Lower lobe of right lung (tissue), 2 donors: Measurements from ENCODE around the gene NR1H4. TPM values are rescaled to one million over a fixed set of nuclear protein-coding genes. Genes with fewer than 3 reads are reported as not detected.
A peak's percentile ranks its signal among the peaks of the same experiment; 100 is the strongest.
"Not testable (repeated sequence)": the region's sequence is repeated elsewhere in the genome, so short reads cannot be mapped to it uniquely, and the experiment has no call there.

Experiments
- ATAC-seq, 2 donors: fragments of 200-7000 bp; cut with Tn5 transposase; one replicate each; pipeline ENCODE4 v1.9.1; 2020 to 2022; ENCODE audit warnings: mild to moderate bottlenecking in 2 of 2, moderate library complexity in 2 of 2
- DNase-seq: peaks from one replicate; pipeline ENCODE4 v3.0.0-alpha.2; 2020
- H3K27ac ChIP-seq: fragments of 200-600 bp; one replicate; pipeline ENCODE4 v1.8.0; 2022
- H3K27me3 ChIP-seq: fragments of 200-600 bp; one replicate; pipeline ENCODE4 v1.8.0; 2022; ENCODE audit warnings: low read depth
- H3K36me3 ChIP-seq: fragments of 200-600 bp; one replicate; pipeline ENCODE4 v1.8.0; 2022; ENCODE audit warnings: mild to moderate bottlenecking
- H3K4me1 ChIP-seq: fragments of 200-600 bp; one replicate; pipeline ENCODE4 v1.8.0; 2022
- H3K4me3 ChIP-seq: fragments of 200-600 bp; one replicate; pipeline ENCODE4 v1.8.0; 2022; ENCODE audit warnings: mild to moderate bottlenecking
- H3K9me3 ChIP-seq: fragments of 200-600 bp; one replicate; pipeline ENCODE4 v1.8.0; 2022
- CTCF ChIP-seq: fragments of 200-600 bp; IDR thresholded peaks from one replicate; pipeline ENCODE4 v1.8.0; 2022; ENCODE audit warnings: antibody characterized with exemption, mild to moderate bottlenecking
- intact Hi-C: fragments of 100-400 bp; cut with DNase I; formaldehyde crosslinking; loops from one replicate; pipeline ENCODE4 v1.11.0; 2022
- total RNA-seq: library from RNA; stranded (reverse); fragmentation: NEBNext Ultra II Directional; extraction: Animal tissue kit (Norgen Biotek cat#: 25700); gene quantifications from one replicate; pipeline ENCODE4 v1.2.1, GENCODE V29; 2021
- donor health status: DM: no; HTN: yes; CAD: no; lungs with severe emphysema.

NR1H4 gene
- total RNA-seq, 1 donor from 2014 or later = not detected

GRCh38 chr12:100497105-100497795 lies 23.6 kb downstream of the NR1H4 start:
- DNase-seq (no peak), ATAC-seq (no peak)
- Histone ChIP-seq H3K27ac (no peak overlapping the region), H3K4me3 (no peak overlapping the region), H3K4me1 (no peaks in the 10 kb centered on the region), H3K36me3 (no peaks in the 10 kb centered on the region), H3K27me3 (no peaks in the 10 kb centered on the region), H3K9me3 (no peaks in the 10 kb centered on the region)
- TF ChIP-seq CTCF = no peak
- intact Hi-C loops = no loop called here

- DNase-seq (no peak), ATAC-seq (no peak)
- H3K36me3 ChIP-seq = no peaks in the 10 kb centered on the region
- H3K4me1 ChIP-seq = no peaks in the 10 kb centered on the region
- no peaks in the 10 kb centered on the region for H3K27me3 ChIP-seq
- H3K9me3 ChIP-seq = no peaks in the 10 kb centered on the region
- no peak for TF ChIP-seq CTCF
- H3K4me3 ChIP-seq = no peak overlapping the region
- intact Hi-C loops = no loop called here
- no peak overlapping the region for H3K27ac ChIP-seq
These were observed 24.5 kb downstream of the NR1H4 start for GRCh38 chr12:100498141-100498540.

GRCh38 chr12:100499416-100499815 lies 25.8 kb downstream of the NR1H4 start:
- intact Hi-C loops = no loop called here
- ATAC-seq (no peak), DNase-seq (no peak)
- Histone ChIP-seq H3K4me3 (no peak overlapping the region), H3K4me1 (no peaks in the 10 kb centered on the region), H3K9me3 (no peaks in the 10 kb centered on the region), H3K36me3 (no peaks in the 10 kb centered on the region), H3K27me3 (no peaks in the 10 kb centered on the region), H3K27ac (no peak overlapping the region)
- no peak for TF ChIP-seq CTCF

GRCh38 chr12:100502718-100503117 lies 29.1 kb downstream of the NR1H4 start:
- H3K36me3 ChIP-seq, intact Hi-C loops, ATAC-seq: not testable (repeated sequence)

GRCh38 chr12:100503228-100503628 lies 29.6 kb downstream of the NR1H4 start:
- no peaks in the 10 kb centered on the region for H3K4me1 ChIP-seq
- H3K27me3 ChIP-seq = no peaks in the 10 kb centered on the region
- no peak overlapping the region for H3K27ac ChIP-seq
- no peaks in the 10 kb centered on the region for H3K36me3 ChIP-seq
- DNase-seq = no peak
- no peak for ATAC-seq
- H3K4me3 ChIP-seq = no peak overlapping the region
- TF ChIP-seq CTCF = no peak
- no peaks in the 10 kb centered on the region for H3K9me3 ChIP-seq
- intact Hi-C loops = no loop called here

More at GRCh38 chr12:100502718-100503117, 29.1 kb downstream of the NR1H4 start:
- not testable (repeated sequence) for H3K27ac ChIP-seq, H3K27me3 ChIP-seq, H3K4me1 ChIP-seq, H3K4me3 ChIP-seq, H3K9me3 ChIP-seq, DNase-seq

GRCh38 chr12:100504804-100505203 lies 31.1 kb downstream of the NR1H4 start:
- Histone ChIP-seq H3K4me3 (no peak overlapping the region), H3K4me1 (no peaks in the 10 kb centered on the region), H3K27ac (no peak overlapping the region), H3K9me3 (no peaks in the 10 kb centered on the region), H3K36me3 (no peaks in the 10 kb centered on the region), H3K27me3 (no peaks in the 10 kb centered on the region)
- DNase-seq (no peak), ATAC-seq (peak in 1 of 2 donors; percentile 60)
- no peak for TF ChIP-seq CTCF
- intact Hi-C loops = no loop called here
